Eye (tissue), 1 donor: Measurements from ENCODE around the gene ADGRG2.

Experiments used
- DNase-seq: peaks from one replicate; pipeline ENCODE4 v3.0.0-alpha.2; 2015

The ADGRG2 gene

GRCh38 chrX:18951032-18951431 is 171.2 kb downstream of the ADGRG2 start:
- DNase-seq = no peak

DNA sequence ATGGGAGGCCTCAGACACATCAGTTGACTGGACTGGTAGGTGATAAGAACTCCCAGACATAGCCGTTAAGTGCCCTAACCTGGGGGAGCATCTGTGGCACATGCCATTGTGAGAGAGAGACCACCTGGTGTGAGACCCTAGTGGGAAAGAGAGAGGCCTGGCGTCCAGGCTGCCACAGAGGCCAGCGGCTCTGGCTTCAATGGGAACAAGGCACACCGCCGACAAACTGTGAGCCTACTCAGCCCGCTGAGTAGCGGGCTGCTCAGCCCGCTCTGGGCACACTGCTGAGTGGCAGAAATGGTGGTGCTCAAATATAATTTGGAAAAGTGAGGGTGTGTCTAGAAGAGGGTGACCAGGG is 172.3 kb downstream of the ADGRG2 start:
- DNase-seq = no peak

DNA sequence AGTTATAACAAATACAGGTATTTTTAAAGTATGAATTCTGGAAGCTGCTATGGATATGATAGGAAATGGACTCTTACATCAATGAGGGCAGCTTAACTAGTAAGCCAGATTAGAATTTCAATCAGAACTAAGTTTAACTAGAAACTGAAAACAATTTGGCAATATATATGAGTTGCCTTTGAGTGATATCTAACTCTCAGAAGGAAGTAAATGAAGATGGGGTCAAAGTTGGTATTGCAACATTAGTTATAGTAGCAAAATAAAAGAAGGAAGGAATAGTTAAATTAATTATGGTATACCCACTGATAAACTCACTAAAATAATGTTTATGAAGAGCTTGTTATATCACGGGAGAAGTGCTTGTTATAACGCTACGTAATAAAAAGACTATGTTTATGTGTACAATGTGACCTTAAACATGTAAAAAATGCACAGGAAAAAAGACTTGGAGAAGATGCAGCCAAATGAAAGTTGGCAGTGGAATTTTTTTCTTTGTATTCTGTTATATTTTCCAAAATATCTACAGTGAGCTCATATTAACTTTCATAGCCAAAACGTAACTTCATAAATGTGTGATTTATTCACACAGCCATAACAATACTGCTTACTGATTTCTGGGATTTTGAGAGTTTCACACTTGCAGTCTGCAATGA is 172.9 kb downstream of the ADGRG2 start:
- no peak for DNase-seq

DNA sequence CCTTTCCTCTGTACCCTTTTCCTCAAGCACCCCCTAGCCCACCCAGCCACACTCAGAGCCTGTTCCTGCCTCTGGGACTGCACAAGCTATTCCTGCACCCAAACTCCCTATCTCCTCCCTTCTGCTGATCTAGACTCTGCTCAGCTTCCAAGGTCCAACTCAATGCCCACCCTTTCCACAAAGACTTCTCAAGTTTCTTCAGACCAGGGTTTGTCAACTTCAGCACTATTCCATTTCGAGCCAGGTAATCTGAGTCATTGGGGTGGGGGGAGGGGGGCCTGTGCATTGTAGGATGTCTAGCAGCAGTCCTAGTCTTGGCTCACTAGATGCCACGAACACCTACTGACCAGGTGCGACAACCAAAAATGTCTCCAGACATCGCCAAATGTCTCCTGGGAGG is 175.7 kb downstream of the ADGRG2 start:
- no peak for DNase-seq

DNA sequence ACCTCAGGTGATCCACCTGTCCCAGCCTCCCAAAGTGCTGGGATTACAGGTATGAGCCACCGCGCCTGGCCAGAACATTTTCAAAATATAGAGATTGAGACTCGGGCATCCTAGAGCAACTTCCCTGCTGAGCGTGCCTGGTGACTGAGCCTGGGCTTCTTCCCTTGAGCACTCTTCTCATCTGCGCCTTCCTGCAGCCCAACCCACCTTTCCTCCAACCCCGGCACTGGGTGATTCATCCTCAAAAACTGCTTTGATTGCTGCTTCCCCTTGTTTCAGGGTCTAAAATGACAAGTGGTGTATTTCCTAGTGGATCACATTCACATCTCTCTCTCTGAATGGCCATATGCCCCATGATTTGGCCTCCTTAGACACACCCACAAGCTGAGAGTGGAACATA is 176.1 kb downstream of the ADGRG2 start:
- no peak for DNase-seq

DNA sequence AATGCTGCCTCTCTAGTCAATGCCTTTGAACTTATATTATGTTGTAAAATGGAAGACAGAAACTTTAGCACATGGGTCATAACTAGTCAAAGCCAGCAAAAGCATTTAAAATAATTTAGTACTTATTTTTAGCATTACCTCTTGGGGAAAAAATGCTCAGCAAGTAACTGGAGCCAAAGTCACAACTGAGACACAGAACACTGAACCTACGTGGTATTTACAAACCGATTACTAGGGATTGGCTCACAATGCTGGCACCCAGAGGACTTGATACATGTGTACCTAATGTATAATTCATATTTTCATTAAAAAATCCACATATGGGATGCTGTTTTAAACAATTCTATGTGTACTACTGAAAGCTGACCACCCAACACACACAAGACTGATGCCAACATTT is 176.8 kb downstream of the ADGRG2 start:
- DNase-seq = no peak

- DNase-seq = no peak
Measured at GRCh38 chrX:18944482-18944881, 177.8 kb downstream of the ADGRG2 start.

- no peak for DNase-seq
Measured at GRCh38 chrX:18941896-18942295, 180.4 kb downstream of the ADGRG2 start.
